A549 (cell line): ENCODE results near the gene ROBO1. TPM values are rescaled to one million over a fixed set of nuclear protein-coding genes. Genes with fewer than 3 reads are reported as not detected.

ENCODE experiments used
- ATAC-seq, 2 experiments: fragments of 200-7000 bp in 1 of 2; fragments of >200 bp in 1 of 2; cut with Nextera tagmentation in 1 of 2; cut with Tn5 transposase in 1 of 2; 3 replicates each; pipeline versions ENCODE4 v1.8.0 to v1.9.1; 2018 to 2020; ENCODE audit warnings: mild to moderate bottlenecking in 1 of 2, moderate library complexity in 1 of 2
- CTCF ChIA-PET: fragments of 300-600 bp; sonication (Branson Sonifier 250); formaldehyde crosslinking; extraction: SDS; loops from one replicate; lab custom pipeline; 2021; ENCODE audit warnings: antibody characterized with exemption, inconsistent platforms; lab: Yijun Ruan, JAX
- POLR2A ChIA-PET: fragments of 350-600 bp; formaldehyde crosslinking; extraction: SDS; loops from one replicate; lab custom pipeline; 2021; ENCODE audit warnings: antibody characterized with exemption, inconsistent platforms; lab: Yijun Ruan, JAX
- DNase-seq, 2 experiments: peaks; one replicate each; pipeline versions ENCODE4 v3.0.0 to v3.0.0-alpha.2; 2011 to 2016; ENCODE audit warnings: low read depth in 1 of 2, low spot score in 1 of 2
- FAIRE-seq: peaks from 2 replicates; lab custom pipeline; 2011; peaks lifted over from hg19 to GRCh38; lab: Jason Lieb, UNC
- H3K27ac ChIP-seq, 2 experiments: fragments of >200 bp; sonication (Bioruptor Twin); formaldehyde crosslinking; 3 replicates each; pipeline ENCODE4 v1.5.1; 2016 to 2017
- H3K4me1 ChIP-seq: fragments of >200 bp; sonication (Bioruptor Twin); formaldehyde crosslinking; 3 replicates; pipeline ENCODE4 v1.6.1; 2016
- H3K4me2 ChIP-seq: fragments of >200 bp; sonication (Bioruptor Twin); formaldehyde crosslinking; 3 replicates; pipeline ENCODE4 v1.6.1; 2016
- H3K4me3 ChIP-seq: fragments of >200 bp; sonication (Bioruptor Twin); formaldehyde crosslinking; 3 replicates; pipeline ENCODE4 v1.5.1; 2016
- H3K9me3 ChIP-seq: fragments of >200 bp; sonication (Bioruptor Twin); formaldehyde crosslinking; 3 replicates; pipeline ENCODE4 v1.6.1; 2016
- CEBPB ChIP-seq, 2 experiments: fragments of >200 bp in 1 of 2; sonication (Bioruptor Twin) in 1 of 2; formaldehyde crosslinking in 1 of 2; IDR thresholded peaks; 2 replicates each; pipeline ENCODE4 v1.6.1; 2012 to 2016
- CHD2 ChIP-seq: fragments of 150-350 bp; IDR thresholded peaks from 2 replicates; pipeline ENCODE4 v1.6.1; 2014; ENCODE audit warnings: low read length; ENCODE audit not compliant: partially characterized antibody
- FOSL2 ChIP-seq, 2 experiments: fragments of 450-650 bp in 1 of 2; fragments of >200 bp in 1 of 2; sonication (Bioruptor Twin) in 1 of 2; formaldehyde crosslinking; IDR thresholded peaks; 2 replicates each; pipeline versions ENCODE4 v1.5.0 to v1.6.1; 2016 to 2020; ENCODE audit warnings: mild to moderate bottlenecking in 1 of 2, moderate library complexity in 1 of 2
- FOXS1 ChIP-seq: fragments of 250-450 bp; sonication (Bioruptor Pico); IDR thresholded peaks from 2 replicates; pipeline ENCODE4 v1.5.0; 2020; ENCODE audit warnings: mild to moderate bottlenecking, moderate library complexity
- GATA3 ChIP-seq: IDR thresholded peaks from 2 replicates; pipeline ENCODE4 v1.6.1; 2012; ENCODE audit warnings: borderline replicate concordance
- HDAC2 ChIP-seq: fragments of 200-600 bp; sonication (generic); IDR thresholded peaks from 2 replicates; pipeline ENCODE4 v1.6.1; 2016
- HOXB5 ChIP-seq: fragments of 250-450 bp; sonication (Bioruptor Pico); IDR thresholded peaks from 2 replicates; pipeline ENCODE4 v1.5.0; 2020; ENCODE audit warnings: mild to moderate bottlenecking, moderate library complexity
- JUN ChIP-seq, 2 experiments: fragments of >200 bp; sonication (Bioruptor Twin); formaldehyde crosslinking; IDR thresholded peaks; 2 replicates in 1 of 2; 3 replicates in 1 of 2; pipeline ENCODE4 v1.6.1; 2016 to 2017
- JUNB ChIP-seq: fragments of >200 bp; sonication (Bioruptor Twin); formaldehyde crosslinking; IDR thresholded peaks from 2 replicates; pipeline ENCODE4 v1.6.1; 2016
- KDM1A ChIP-seq: fragments of 200-600 bp; sonication (generic); IDR thresholded peaks from 2 replicates; pipeline ENCODE4 v1.6.1; 2016; ENCODE audit warnings: low read depth, mild to moderate bottlenecking
- MAFK ChIP-seq: fragments of 450-650 bp; IDR thresholded peaks from 2 replicates; pipeline ENCODE4 v1.6.1; 2014; ENCODE audit not compliant: partially characterized antibody
- NR3C1 ChIP-seq: fragments of >200 bp; sonication (Bioruptor Twin); formaldehyde crosslinking; IDR thresholded peaks from 3 replicates; pipeline ENCODE4 v1.6.1; 2017
- RARB ChIP-seq: fragments of 250-450 bp; sonication (Bioruptor Pico); IDR thresholded peaks from 2 replicates; pipeline ENCODE4 v1.8.0; 2021; ENCODE audit warnings: mild to moderate bottlenecking, moderate library complexity
- TFCP2L1 ChIP-seq: fragments of 250-450 bp; sonication (Bioruptor Pico); IDR thresholded peaks from 2 replicates; pipeline ENCODE4 v1.5.0; 2021; ENCODE audit warnings: mild to moderate bottlenecking
- ZFP36 ChIP-seq: fragments of 450-650 bp; IDR thresholded peaks from 2 replicates; pipeline ENCODE4 v1.6.1; 2014; ENCODE audit warnings: borderline replicate concordance; ENCODE audit not compliant: partially characterized antibody
- ZNF302 ChIP-seq: fragments of 250-450 bp; sonication (Bioruptor Pico); IDR thresholded peaks from 2 replicates; pipeline ENCODE4 v1.9.0; 2021; ENCODE audit warnings: inconsistent platforms, mild to moderate bottlenecking, moderate library complexity
- WGBS: methylation state at CpG from one replicate; pipeline ENCODE4 v1.1.6; 2017; ENCODE audit errors: missing lambda C conversion rate; 5-methylcytosine and 5-hydroxymethylcytosine counted together
- polyA plus RNA-seq, 4 experiments: library from polyadenylated mRNA; depleted of rRNA in 3 of 4; stranded (reverse); fragments of >200 nt; fragmentation: RNase III in 1 of 4; extraction: RNeasy Plus Mini Kit Qiagen cat#74134 plus additional on column Dnase treatment in 1 of 4; gene quantifications; 2 replicates in 3 of 4; 3 replicates in 1 of 4; pipeline ENCODE4 v1.2.3, GENCODE V29; 2011 to 2017
- TF ChIP-seq, protein P1 (sequence below): fragments of >200 bp; sonication (Bioruptor Twin); formaldehyde crosslinking; IDR thresholded peaks from 3 replicates; pipeline ENCODE4 v1.5.1; 2016
- TF ChIP-seq, protein P2 (sequence below): fragments of 200-600 bp; sonication (generic); IDR thresholded peaks from 2 replicates; pipeline ENCODE4 v1.6.1; 2016; ENCODE audit warnings: antibody characterized with exemption, mild to moderate bottlenecking, moderate library complexity
- TF ChIP-seq, protein P3 (sequence below): fragments of 250-450 bp; sonication (Bioruptor Pico); IDR thresholded peaks from 2 replicates; pipeline ENCODE4 v1.5.0; 2020; ENCODE audit warnings: low read depth, mild to moderate bottlenecking, moderate library complexity

The ROBO1 gene
- polyA plus RNA-seq, 2 of the 4 experiments (the other 2 are of a cell fraction): 25.3 to 35.6 TPM

DNA sequence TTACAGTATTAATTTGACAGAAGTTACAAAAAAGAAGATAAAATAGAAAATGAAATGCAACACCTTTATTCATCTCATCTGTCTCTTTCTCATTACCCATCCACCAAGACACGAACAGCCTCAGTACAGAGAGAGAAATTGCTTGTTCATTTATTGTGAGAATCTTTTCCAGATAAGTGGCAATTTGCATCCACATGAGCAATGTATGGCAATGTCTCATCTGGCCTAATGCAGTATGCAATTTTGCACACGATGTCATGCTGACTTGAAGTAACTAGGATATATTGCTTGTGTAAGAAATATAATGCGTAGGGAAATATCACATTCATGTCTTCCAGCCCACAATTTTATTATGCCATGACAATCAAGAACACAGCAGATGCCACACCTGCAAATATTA lies 866.9 kb downstream of the ROBO1 start:
- WGBS: 43% methylated on average over 3 of the region's 3 CpGs
- ChIA-PET CTCF (interaction anchor here (0.8 kb wide), 1 partner anchor 74 kb away, joined by 3 read pairs; no protein-coding TSS in a partner anchor), POLR2A (no interaction called here)
- DNase-seq (no peak), FAIRE-seq (no peak), ATAC-seq (no peak)
- Histone ChIP-seq H3K4me1 (no peaks in the 10 kb centered on the region; the same call in 2 of the 3 replicates), H3K9me3 (no peaks in the 10 kb centered on the region), H3K4me3 (no peak overlapping the region), H3K4me2 (no peak overlapping the region), H3K27ac (no peak overlapping the region)
- TF ChIP-seq GATA3: no peak
- TF ChIP-seq CHD2: no peak
- no peak for TF ChIP-seq JUNB
- TF ChIP-seq, protein P1, sequence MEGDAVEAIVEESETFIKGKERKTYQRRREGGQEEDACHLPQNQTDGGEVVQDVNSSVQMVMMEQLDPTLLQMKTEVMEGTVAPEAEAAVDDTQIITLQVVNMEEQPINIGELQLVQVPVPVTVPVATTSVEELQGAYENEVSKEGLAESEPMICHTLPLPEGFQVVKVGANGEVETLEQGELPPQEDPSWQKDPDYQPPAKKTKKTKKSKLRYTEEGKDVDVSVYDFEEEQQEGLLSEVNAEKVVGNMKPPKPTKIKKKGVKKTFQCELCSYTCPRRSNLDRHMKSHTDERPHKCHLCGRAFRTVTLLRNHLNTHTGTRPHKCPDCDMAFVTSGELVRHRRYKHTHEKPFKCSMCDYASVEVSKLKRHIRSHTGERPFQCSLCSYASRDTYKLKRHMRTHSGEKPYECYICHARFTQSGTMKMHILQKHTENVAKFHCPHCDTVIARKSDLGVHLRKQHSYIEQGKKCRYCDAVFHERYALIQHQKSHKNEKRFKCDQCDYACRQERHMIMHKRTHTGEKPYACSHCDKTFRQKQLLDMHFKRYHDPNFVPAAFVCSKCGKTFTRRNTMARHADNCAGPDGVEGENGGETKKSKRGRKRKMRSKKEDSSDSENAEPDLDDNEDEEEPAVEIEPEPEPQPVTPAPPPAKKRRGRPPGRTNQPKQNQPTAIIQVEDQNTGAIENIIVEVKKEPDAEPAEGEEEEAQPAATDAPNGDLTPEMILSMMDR: no peak
- no peak for TF ChIP-seq MAFK
- TF ChIP-seq HDAC2: no peak
- TF ChIP-seq JUN (IDR thresholded peaks at IDR 0.05): no peak
- TF ChIP-seq, all 56 proteins: peak for 0

DNA sequence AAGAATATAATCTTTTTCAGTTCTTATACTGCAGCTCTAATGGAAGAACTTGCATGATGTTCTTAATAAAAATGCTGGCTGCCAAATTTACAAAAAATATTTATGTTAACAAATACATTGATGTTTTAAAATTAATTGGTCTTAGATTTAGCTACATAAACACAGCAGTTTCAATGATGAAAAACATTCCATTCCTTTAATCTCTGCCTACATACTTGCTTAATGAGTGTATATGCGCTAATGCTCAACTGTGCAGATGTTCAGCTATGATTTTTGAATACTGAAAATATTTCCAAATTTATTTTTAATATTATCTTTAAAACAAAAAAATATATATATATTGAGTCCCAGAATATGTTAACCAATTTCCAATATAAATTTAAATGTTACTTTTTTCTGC lies 867.4 kb downstream of the ROBO1 start:
- DNase-seq: no peak
- no peak for TF ChIP-seq MAFK
- WGBS: 75% methylated on average over 1 of the region's 1 CpG
- no peak for ATAC-seq
- CTCF ChIA-PET: interaction anchor here (0.8 kb wide), 1 partner anchor 74 kb away, joined by 3 read pairs; no protein-coding TSS in a partner anchor
- Histone ChIP-seq H3K4me1 (no peaks in the 10 kb centered on the region), H3K4me2 (no peak overlapping the region), H3K27ac (no peak overlapping the region), H3K9me3 (no peaks in the 10 kb centered on the region), H3K4me3 (no peak overlapping the region)
- POLR2A ChIA-PET: no interaction called here
- FAIRE-seq: no peak

DNA sequence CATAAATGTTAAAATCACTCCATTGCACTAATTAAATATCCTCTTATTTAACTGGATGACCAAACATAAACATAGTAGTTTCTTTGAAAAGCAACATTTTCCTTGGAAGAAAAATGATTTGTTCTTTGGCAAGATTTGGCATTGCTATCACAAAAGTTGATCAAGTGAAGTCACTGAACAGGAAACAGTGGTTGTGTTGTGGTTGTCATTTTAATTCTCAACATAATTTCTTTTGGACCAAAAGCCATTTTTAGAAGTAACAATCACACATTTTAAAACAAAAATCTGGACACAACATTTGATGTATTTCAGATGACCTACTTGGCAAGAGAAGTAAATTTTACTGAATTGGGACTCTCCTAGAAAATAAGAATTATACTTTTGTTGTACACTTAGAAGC lies 872.3 kb downstream of the ROBO1 start:
- DNase-seq (no peak), FAIRE-seq (no peak), ATAC-seq (no peak)
- no peaks in the 10 kb centered on the region for H3K4me1 ChIP-seq
- TF ChIP-seq HOXB5 (CRISPR knock-in tag): no peak
- TF ChIP-seq CEBPB (IDR thresholded peaks at IDR 0.05): no peak
- no peak for TF ChIP-seq KDM1A
- TF ChIP-seq, protein P2, sequence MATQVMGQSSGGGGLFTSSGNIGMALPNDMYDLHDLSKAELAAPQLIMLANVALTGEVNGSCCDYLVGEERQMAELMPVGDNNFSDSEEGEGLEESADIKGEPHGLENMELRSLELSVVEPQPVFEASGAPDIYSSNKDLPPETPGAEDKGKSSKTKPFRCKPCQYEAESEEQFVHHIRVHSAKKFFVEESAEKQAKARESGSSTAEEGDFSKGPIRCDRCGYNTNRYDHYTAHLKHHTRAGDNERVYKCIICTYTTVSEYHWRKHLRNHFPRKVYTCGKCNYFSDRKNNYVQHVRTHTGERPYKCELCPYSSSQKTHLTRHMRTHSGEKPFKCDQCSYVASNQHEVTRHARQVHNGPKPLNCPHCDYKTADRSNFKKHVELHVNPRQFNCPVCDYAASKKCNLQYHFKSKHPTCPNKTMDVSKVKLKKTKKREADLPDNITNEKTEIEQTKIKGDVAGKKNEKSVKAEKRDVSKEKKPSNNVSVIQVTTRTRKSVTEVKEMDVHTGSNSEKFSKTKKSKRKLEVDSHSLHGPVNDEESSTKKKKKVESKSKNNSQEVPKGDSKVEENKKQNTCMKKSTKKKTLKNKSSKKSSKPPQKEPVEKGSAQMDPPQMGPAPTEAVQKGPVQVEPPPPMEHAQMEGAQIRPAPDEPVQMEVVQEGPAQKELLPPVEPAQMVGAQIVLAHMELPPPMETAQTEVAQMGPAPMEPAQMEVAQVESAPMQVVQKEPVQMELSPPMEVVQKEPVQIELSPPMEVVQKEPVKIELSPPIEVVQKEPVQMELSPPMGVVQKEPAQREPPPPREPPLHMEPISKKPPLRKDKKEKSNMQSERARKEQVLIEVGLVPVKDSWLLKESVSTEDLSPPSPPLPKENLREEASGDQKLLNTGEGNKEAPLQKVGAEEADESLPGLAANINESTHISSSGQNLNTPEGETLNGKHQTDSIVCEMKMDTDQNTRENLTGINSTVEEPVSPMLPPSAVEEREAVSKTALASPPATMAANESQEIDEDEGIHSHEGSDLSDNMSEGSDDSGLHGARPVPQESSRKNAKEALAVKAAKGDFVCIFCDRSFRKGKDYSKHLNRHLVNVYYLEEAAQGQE: no peak
- no peak for TF ChIP-seq NR3C1
- no peak for TF ChIP-seq ZFP36
- no peak for TF ChIP-seq ZNF302
- TF ChIP-seq, protein P3, sequence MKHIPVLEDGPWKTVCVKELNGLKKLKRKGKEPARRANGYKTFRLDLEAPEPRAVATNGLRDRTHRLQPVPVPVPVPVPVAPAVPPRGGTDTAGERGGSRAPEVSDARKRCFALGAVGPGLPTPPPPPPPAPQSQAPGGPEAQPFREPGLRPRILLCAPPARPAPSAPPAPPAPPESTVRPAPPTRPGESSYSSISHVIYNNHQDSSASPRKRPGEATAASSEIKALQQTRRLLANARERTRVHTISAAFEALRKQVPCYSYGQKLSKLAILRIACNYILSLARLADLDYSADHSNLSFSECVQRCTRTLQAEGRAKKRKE: no peak
- no peak for TF ChIP-seq RARB
- no peak for TF ChIP-seq FOSL2 (IDR thresholded peaks at IDR 0.05)
- no peak for TF ChIP-seq FOSL2 (CRISPR knock-in tag; IDR thresholded peaks at IDR 0.05)
- TF ChIP-seq FOXS1 (CRISPR knock-in tag): no peak
- TF ChIP-seq TFCP2L1: no peak
- no peak for TF ChIP-seq CHD2
- ChIA-PET POLR2A (no interaction called here), CTCF (no interaction called here)
- no peaks in the 10 kb centered on the region for H3K9me3 ChIP-seq
- H3K27ac ChIP-seq: no peak overlapping the region
- H3K4me3 ChIP-seq: no peak overlapping the region
- no peak overlapping the region for H3K4me2 ChIP-seq
